ENCODE measurements around the gene TCL1B.

The TCL1B gene

GRCh38 chr14:95685978-95686922 is at the start of gene TCL1B:
Gene TCL1B, plus strand, starts transcription at chr14:95686426. Its CDS starts 42 bp downstream, at chr14:95686468.
- DNase-seq (ENCODE audit: low read depth, low spot score) = peak; percentile 56

- DNase-seq (ENCODE audit: low read depth, low spot score) = no peak
These were observed 41.2 kb upstream of the TCL1B start for GRCh38 chr14:95644981-95645380.

GRCh38 chr14:95645389-95645996 is 40.7 kb upstream of the TCL1B start:
- no peak for DNase-seq (ENCODE audit: low read depth, low spot score)

GRCh38 chr14:95647926-95648325 is 38.3 kb upstream of the TCL1B start:
- no peak for DNase-seq (ENCODE audit: low read depth, low spot score)

GRCh38 chr14:95649230-95649629 is 37.0 kb upstream of the TCL1B start:
- DNase-seq (ENCODE audit: low read depth, low spot score) = no peak

- peak; percentile 86 for DNase-seq (ENCODE audit: low read depth, low spot score)
These were observed 35.2 kb upstream of the TCL1B start for GRCh38 chr14:95651028-95651427.

GRCh38 chr14:95651821-95652583 is 34.2 kb upstream of the TCL1B start:
- no peak for DNase-seq (ENCODE audit: low read depth, low spot score)

GRCh38 chr14:95652690-95653089 is 33.5 kb upstream of the TCL1B start:
- peak; percentile 43 for DNase-seq (ENCODE audit: low read depth, low spot score)

- DNase-seq (ENCODE audit: low read depth, low spot score) = no peak
These were observed 30.8 kb upstream of the TCL1B start for GRCh38 chr14:95655461-95655860.

- DNase-seq (ENCODE audit: low read depth, low spot score) = no peak
These were observed 29.6 kb upstream of the TCL1B start for GRCh38 chr14:95656634-95657033.

- no peak for DNase-seq (ENCODE audit: low read depth, low spot score)
These were observed 28.8 kb upstream of the TCL1B start for GRCh38 chr14:95657454-95657853.

GRCh38 chr14:95659293-95659989 is 26.8 kb upstream of the TCL1B start:
- DNase-seq (ENCODE audit: low read depth, low spot score) = no peak

- no peak for DNase-seq (ENCODE audit: low read depth, low spot score)
These were observed 26.2 kb upstream of the TCL1B start for GRCh38 chr14:95659990-95660385.

GRCh38 chr14:95660651-95661515 is 25.3 kb upstream of the TCL1B start:
- DNase-seq (ENCODE audit: low read depth, low spot score) = peak; percentile 85

GRCh38 chr14:95662376-95663186 is 23.6 kb upstream of the TCL1B start:
- no peak for DNase-seq (ENCODE audit: low read depth, low spot score)

GRCh38 chr14:95663226-95663797 is 22.9 kb upstream of the TCL1B start:
- no peak for DNase-seq (ENCODE audit: low read depth, low spot score)

- DNase-seq (ENCODE audit: low read depth, low spot score) = no peak
These were observed 22.2 kb upstream of the TCL1B start for GRCh38 chr14:95664066-95664465.

GRCh38 chr14:95664546-95664945 is 21.7 kb upstream of the TCL1B start:
- no peak for DNase-seq (ENCODE audit: low read depth, low spot score)

GRCh38 chr14:95665530-95665929 is 20.7 kb upstream of the TCL1B start:
- peak; percentile 81 for DNase-seq (ENCODE audit: low read depth, low spot score)

Measured in ELF-1 (cell line).